ENCODE measurements around the gene TMEM14B. TPM values are rescaled to one million over a fixed set of nuclear protein-coding genes. Genes with fewer than 3 reads are reported as not detected.

TMEM14B gene
- total and polyA plus RNA-seq, 11 donors, result 77.9 to 119 (median 102) TPM

DNA sequence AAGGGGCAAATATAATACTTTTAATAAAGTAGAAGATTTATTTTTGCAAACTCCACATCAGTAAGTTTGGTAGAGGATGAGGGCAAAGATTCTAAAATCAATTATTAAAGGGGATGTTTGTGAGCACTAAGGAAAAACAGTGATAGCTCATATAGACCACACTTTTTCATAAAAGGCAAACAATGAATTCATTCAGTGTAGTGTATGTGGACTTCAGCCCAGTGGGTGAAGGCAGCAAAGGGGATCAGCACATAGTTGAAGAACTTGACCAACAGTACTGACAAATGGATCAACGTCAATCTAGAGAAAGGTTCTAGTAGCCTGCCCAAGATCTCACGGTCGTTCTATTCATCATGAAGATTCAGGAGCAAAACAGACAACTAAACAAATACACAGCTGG lies 45.4 kb downstream of the TMEM14B start:
- 92 to 96% (median 93%) methylated on average over 3 of the region's 3 CpGs for WGBS, 4 donors
- intact Hi-C loops (cut with DNase I), result no loop called here

DNA sequence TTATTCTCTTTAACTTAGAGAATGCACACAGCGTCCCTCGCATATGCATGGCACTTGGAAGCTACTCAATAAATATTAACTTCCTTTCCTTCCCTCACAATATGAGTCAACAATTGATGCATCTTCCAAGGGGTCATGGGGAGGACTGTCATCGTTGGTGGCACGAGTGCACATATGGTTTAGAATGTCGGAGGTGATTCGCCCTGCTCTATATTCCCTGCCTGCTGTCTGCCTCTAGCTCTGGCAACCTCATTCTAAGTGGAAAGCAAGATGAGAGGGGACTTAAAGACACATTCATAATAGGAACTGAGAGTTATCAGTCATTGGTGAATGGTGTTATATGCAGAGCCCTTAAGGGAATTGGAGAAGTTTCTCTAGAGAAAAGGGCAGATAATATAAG lies 46.1 kb downstream of the TMEM14B start:
- ATAC-seq, result no peak
- intact Hi-C loops (cut with DNase I), result no loop called here

More for the DNA sequence above, 45.4 kb downstream of the TMEM14B start:
- Histone ChIP-seq H3K9me3 (no peaks in the 10 kb centered on the region), H3K36me3 (peaks cover 0 to 24% (median 3%) of the 10 kb centered on the region in 9 donors), H3K27ac (no peak overlapping the region), H3K4me3 (no peak overlapping the region), H3K4me1 (no peaks in the 10 kb centered on the region), H3K27me3 (no peaks in the 10 kb centered on the region)
- no peak for ATAC-seq
- DNase-seq, result no peak
- TF ChIP-seq CTCF (IDR thresholded peaks at IDR 0.05) (no peak), POLR2A (IDR thresholded peaks at IDR 0.05) (no peak)

GRCh38 chr6:10794239-10794638 lies 46.6 kb downstream of the TMEM14B start:
- ATAC-seq (no peak), DNase-seq (no peak)
- Histone ChIP-seq H3K27me3 (no peaks in the 10 kb centered on the region), H3K4me1 (no peaks in the 10 kb centered on the region), H3K9me3 (no peaks in the 10 kb centered on the region), H3K36me3 (peaks cover 0 to 21% (median 3%) of the 10 kb centered on the region in 9 donors), H3K4me3 (no peak overlapping the region), H3K27ac (no peak overlapping the region)
- WGBS, 4 donors, result 69 to 74% (median 72%) methylated on average over 3 of the region's 3 CpGs
- intact Hi-C loops (cut with DNase I), result no loop called here
- TF ChIP-seq POLR2A (IDR thresholded peaks at IDR 0.05) (no peak), CTCF (IDR thresholded peaks at IDR 0.05) (no peak)

More for the DNA sequence above, 46.1 kb downstream of the TMEM14B start:
- peaks cover 0 to 24% (median 3%) of the 10 kb centered on the region in 9 donors for H3K36me3 ChIP-seq
- no peak for TF ChIP-seq CTCF (IDR thresholded peaks at IDR 0.05)
- TF ChIP-seq POLR2A (IDR thresholded peaks at IDR 0.05), result no peak
- no peaks in the 10 kb centered on the region for H3K4me1 ChIP-seq
- DNase-seq, result no peak
- 89 to 93% (median 92%) methylated on average over 6 of the region's 6 CpGs for WGBS, 4 donors
- H3K9me3 ChIP-seq, result no peaks in the 10 kb centered on the region
- no peak overlapping the region for H3K4me3 ChIP-seq
- no peaks in the 10 kb centered on the region for H3K27me3 ChIP-seq
- no peak overlapping the region for H3K27ac ChIP-seq

DNA sequence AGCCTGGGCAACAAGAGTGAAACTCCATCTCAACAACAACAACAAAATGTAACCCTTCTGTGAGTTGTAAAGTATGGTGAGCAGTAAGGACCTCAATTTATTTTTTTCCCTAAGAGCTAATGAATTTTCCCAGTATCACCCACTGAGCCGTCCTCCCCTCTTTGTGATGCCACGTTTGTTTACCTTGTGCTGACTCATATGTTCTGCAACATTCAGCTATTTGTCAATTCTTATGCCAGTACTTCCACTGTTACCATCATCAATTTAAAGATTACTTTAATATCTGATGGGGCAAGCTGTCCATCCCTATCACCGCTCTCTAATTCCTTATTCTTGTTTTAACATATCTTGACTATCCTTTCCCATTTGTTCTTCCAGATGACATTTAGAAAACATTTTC lies 53.2 kb downstream of the TMEM14B start:
- WGBS, 4 donors, result 83 to 90% (median 87%) methylated on average over 3 of the region's 3 CpGs
- H3K9me3 ChIP-seq, result no peaks in the 10 kb centered on the region
- H3K4me1 ChIP-seq, result no peaks in the 10 kb centered on the region
- peaks cover 0 to 4% (median 0%) of the 10 kb centered on the region in 9 donors for H3K36me3 ChIP-seq
- no peak overlapping the region for H3K4me3 ChIP-seq
- DNase-seq, result no peak
- TF ChIP-seq CTCF (IDR thresholded peaks at IDR 0.05), result no peak
- TF ChIP-seq POLR2A (IDR thresholded peaks at IDR 0.05), result no peak
- no peak for ATAC-seq
- intact Hi-C loops (cut with DNase I), result loop anchor here (2.0 to 10.0 kb wide), 5 partner anchors 286 to 326 kb away; no protein-coding TSS in a partner anchor
- H3K27ac ChIP-seq, result no peak overlapping the region
- no peaks in the 10 kb centered on the region for H3K27me3 ChIP-seq

All from heart left ventricle (tissue), 16 donors.